NCI-H524 (cell line): ENCODE measurements around the gene RPS6KA1.
A peak's percentile ranks its signal among the peaks of the same experiment; 100 is the strongest.
"Not testable (repeated sequence)": the region's sequence is repeated elsewhere in the genome, so short reads cannot be mapped to it uniquely, and the experiment has no call there.

Experiments used
- DNase-seq, 2 experiments: peaks; one replicate each; lab custom pipeline; 2025; lab: John Stamatoyannopoulos, UW

RPS6KA1 gene

GRCh38 chr1:26554781-26555180 is 25.2 kb downstream of the RPS6KA1 start:
- DNase-seq = no peak

- no peak for DNase-seq
These were observed 26.0 kb downstream of the RPS6KA1 start for GRCh38 chr1:26555550-26555981.

GRCh38 chr1:26556111-26556510 is 26.6 kb downstream of the RPS6KA1 start:
- no peak for DNase-seq

- no peak for DNase-seq
These were observed 27.4 kb downstream of the RPS6KA1 start for GRCh38 chr1:26557008-26557407.

- DNase-seq = no peak
These were observed 29.1 kb downstream of the RPS6KA1 start for GRCh38 chr1:26558685-26559048.

- DNase-seq = no peak
These were observed 30.8 kb downstream of the RPS6KA1 start for GRCh38 chr1:26560403-26560780.

GRCh38 chr1:26570287-26570686 is 40.7 kb downstream of the RPS6KA1 start:
- DNase-seq = no peak

GRCh38 chr1:26571381-26571780 is 41.8 kb downstream of the RPS6KA1 start:
- DNase-seq = no peak

- no peak for DNase-seq
These were observed 44.5 kb downstream of the RPS6KA1 start for GRCh38 chr1:26574018-26574417.

- DNase-seq = no peak
These were observed 45.2 kb downstream of the RPS6KA1 start for GRCh38 chr1:26574719-26575251.

GRCh38 chr1:26575348-26575747 is 45.8 kb downstream of the RPS6KA1 start:
- no peak for DNase-seq

- no peak for DNase-seq
These were observed 48.6 kb downstream of the RPS6KA1 start for GRCh38 chr1:26578167-26578566.

GRCh38 chr1:26579681-26580111 is 50.1 kb downstream of the RPS6KA1 start:
- no peak for DNase-seq

GRCh38 chr1:26580116-26580515 is 50.6 kb downstream of the RPS6KA1 start:
- DNase-seq = no peak

- DNase-seq = no peak
These were observed 51.7 kb downstream of the RPS6KA1 start for GRCh38 chr1:26581287-26581651.

GRCh38 chr1:26582053-26582835 is 52.7 kb downstream of the RPS6KA1 start:
- no peak for DNase-seq

- no peak for DNase-seq
These were observed 53.4 kb downstream of the RPS6KA1 start for GRCh38 chr1:26582836-26583460.

GRCh38 chr1:26583646-26584485 is 54.3 kb downstream of the RPS6KA1 start:
- DNase-seq = peak in 1 of 2 experiments; percentile 11

GRCh38 chr1:26584588-26584987 is 55.0 kb downstream of the RPS6KA1 start:
- DNase-seq = not testable (repeated sequence)

- DNase-seq = no peak
These were observed 55.9 kb downstream of the RPS6KA1 start for GRCh38 chr1:26585471-26585870.

GRCh38 chr1:26593385-26593784 is 63.8 kb downstream of the RPS6KA1 start:
- DNase-seq = no peak

GRCh38 chr1:26594593-26594992 is 65.0 kb downstream of the RPS6KA1 start:
- not testable (repeated sequence) for DNase-seq
